ENCODE measurements around the gene GALNT11.

The GALNT11 gene

DNA sequence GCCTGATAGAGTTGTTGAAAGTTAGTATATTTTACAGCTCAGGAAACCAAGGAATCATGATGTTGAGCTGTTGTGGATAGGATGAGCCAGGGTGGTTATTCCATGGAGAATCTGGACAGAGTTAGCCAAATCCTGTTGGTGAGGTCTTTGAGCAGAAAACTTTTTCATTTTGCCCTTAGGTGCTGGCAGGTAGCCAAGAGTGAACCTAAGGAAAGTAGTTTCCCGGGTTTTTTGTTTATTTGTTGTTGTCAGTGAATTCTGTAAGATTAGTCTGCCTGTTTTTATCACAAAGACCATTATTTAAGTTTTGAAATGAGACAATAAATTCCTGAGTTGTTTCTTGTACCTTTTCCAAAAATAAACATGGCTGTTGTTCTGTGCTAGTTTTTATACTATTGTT, 61.0 kb downstream of the GALNT11 start:
- Histone ChIP-seq H3K27me3 (replicated peaks; ENCODE audit: control insufficient read depth, insufficient read depth, low read length) (no peaks in the 10 kb centered on the region), H3K4me3 (replicated peaks; ENCODE audit: low read depth, low read length) (no peak overlapping the region), H3K36me3 (ENCODE audit: control insufficient read depth, insufficient read depth, low read length) (no peaks in the 10 kb centered on the region)
- no peak for DNase-seq (ENCODE audit: extremely low read depth, insufficient read length)
- TF ChIP-seq, protein P1, sequence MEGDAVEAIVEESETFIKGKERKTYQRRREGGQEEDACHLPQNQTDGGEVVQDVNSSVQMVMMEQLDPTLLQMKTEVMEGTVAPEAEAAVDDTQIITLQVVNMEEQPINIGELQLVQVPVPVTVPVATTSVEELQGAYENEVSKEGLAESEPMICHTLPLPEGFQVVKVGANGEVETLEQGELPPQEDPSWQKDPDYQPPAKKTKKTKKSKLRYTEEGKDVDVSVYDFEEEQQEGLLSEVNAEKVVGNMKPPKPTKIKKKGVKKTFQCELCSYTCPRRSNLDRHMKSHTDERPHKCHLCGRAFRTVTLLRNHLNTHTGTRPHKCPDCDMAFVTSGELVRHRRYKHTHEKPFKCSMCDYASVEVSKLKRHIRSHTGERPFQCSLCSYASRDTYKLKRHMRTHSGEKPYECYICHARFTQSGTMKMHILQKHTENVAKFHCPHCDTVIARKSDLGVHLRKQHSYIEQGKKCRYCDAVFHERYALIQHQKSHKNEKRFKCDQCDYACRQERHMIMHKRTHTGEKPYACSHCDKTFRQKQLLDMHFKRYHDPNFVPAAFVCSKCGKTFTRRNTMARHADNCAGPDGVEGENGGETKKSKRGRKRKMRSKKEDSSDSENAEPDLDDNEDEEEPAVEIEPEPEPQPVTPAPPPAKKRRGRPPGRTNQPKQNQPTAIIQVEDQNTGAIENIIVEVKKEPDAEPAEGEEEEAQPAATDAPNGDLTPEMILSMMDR (IDR thresholded peaks at IDR 0.05; ENCODE audit: insufficient read depth, low read length, poor library complexity, severe bottlenecking): no peak

DNA sequence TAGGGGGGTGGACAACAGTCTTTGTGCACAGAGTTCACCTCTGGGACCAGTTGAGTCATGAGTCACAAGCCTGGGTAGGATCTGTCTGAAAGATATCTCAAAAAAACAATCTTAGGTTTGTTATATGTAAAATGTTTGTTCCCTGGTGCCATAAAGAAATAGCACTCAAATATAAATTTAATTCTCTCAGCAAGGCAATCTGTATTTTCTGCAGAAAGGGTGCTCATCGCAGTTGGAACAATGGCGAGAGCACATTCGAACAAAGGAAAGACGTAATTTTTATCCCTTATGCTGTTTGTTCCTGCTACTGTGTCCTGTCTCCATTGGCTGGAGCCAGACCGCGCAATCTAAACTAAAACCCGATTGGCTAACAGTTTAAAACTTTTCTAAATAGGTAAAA, 63.7 kb downstream of the GALNT11 start:
- no peaks in the 10 kb centered on the region for H3K27me3 ChIP-seq (replicated peaks; ENCODE audit: control insufficient read depth, insufficient read depth, low read length)
- no peaks in the 10 kb centered on the region for H3K36me3 ChIP-seq (ENCODE audit: control insufficient read depth, insufficient read depth, low read length)
- H3K4me3 ChIP-seq (replicated peaks; ENCODE audit: low read depth, low read length): no peak overlapping the region
- TF ChIP-seq, protein P1 (IDR thresholded peaks at IDR 0.05; ENCODE audit: insufficient read depth, low read length, poor library complexity, severe bottlenecking): no peak
- DNase-seq (ENCODE audit: extremely low read depth, insufficient read length): no peak

DNA sequence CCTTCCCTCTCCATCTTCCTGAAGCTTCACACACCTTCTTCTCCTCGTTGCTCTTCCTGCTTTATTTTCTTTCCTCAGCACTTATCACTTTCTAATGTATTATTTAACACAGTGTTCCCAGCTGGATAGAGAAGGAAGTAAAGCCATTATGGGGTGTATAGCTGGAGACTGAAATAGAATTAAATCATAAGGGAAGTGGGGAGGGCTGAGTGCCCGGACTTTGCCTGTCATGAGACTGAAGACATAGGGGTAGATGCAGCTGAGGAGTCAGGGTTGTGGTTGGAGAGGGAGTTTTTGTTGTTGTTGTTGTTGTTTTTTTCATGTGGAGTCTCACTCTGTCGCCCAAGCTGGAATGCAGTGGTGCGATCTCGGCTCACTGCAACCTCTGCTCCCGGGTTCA, 65.3 kb downstream of the GALNT11 start:
- Histone ChIP-seq H3K27me3 (replicated peaks; ENCODE audit: control insufficient read depth, insufficient read depth, low read length) (no peaks in the 10 kb centered on the region), H3K36me3 (ENCODE audit: control insufficient read depth, insufficient read depth, low read length) (no peaks in the 10 kb centered on the region), H3K4me3 (replicated peaks; ENCODE audit: low read depth, low read length) (no peak overlapping the region)
- no peak for DNase-seq (ENCODE audit: extremely low read depth, insufficient read length)
- TF ChIP-seq, protein P1 (IDR thresholded peaks at IDR 0.05; ENCODE audit: insufficient read depth, low read length, poor library complexity, severe bottlenecking): no peak

DNA sequence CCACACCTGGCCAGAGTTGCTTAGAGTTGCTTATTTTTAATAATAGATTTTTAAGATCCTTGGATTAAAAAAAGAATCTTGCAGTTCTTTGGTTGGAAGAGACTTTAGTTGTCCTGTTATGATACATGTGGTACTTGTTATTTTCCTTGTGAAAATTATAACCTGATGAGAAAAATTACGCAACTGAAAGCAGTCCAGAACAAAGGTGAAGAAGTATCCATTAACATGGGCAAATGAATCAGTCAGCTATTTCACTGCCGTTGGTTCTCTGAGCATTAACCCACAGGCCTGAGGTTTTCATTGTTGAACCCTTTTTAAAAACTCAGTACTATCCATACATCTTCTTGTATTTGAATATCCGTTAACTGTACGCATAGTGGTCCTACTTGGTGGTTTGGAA, 68.2 kb downstream of the GALNT11 start:
- TF ChIP-seq, protein P1 (IDR thresholded peaks at IDR 0.05; ENCODE audit: insufficient read depth, low read length, poor library complexity, severe bottlenecking): no peak
- no peak for DNase-seq (ENCODE audit: extremely low read depth, insufficient read length)

DNA sequence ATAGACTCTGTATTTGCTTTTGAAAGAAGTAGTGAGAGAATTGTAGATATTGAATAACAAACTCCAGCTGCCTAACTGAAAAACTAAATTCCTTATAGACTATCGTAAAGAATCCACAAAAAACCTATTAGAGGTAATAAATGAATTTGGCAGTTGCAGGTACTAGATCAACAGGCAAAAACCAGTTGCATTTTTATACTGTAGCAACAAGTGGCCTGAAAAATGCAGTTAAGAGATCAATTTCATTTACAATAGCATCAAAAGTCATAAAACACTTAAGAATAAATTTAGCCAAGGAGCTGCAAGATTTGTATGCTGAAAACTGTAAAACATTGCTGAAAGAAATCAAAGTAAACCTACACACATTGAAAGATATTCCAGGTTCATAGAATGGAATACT, 70.3 kb downstream of the GALNT11 start:
- H3K36me3 ChIP-seq (ENCODE audit: control insufficient read depth, insufficient read depth, low read length): no peaks in the 10 kb centered on the region
- H3K4me3 ChIP-seq (replicated peaks; ENCODE audit: low read depth, low read length): no peak overlapping the region
- no peaks in the 10 kb centered on the region for H3K27me3 ChIP-seq (replicated peaks; ENCODE audit: control insufficient read depth, insufficient read depth, low read length)
- no peak for DNase-seq (ENCODE audit: extremely low read depth, insufficient read length)
- TF ChIP-seq, protein P1 (IDR thresholded peaks at IDR 0.05; ENCODE audit: insufficient read depth, low read length, poor library complexity, severe bottlenecking): no peak

More for the DNA sequence above, 68.2 kb downstream of the GALNT11 start:
- no peak overlapping the region for H3K4me3 ChIP-seq (replicated peaks; ENCODE audit: low read depth, low read length)
- no peaks in the 10 kb centered on the region for H3K36me3 ChIP-seq (ENCODE audit: control insufficient read depth, insufficient read depth, low read length)
- no peaks in the 10 kb centered on the region for H3K27me3 ChIP-seq (replicated peaks; ENCODE audit: control insufficient read depth, insufficient read depth, low read length)

DNA sequence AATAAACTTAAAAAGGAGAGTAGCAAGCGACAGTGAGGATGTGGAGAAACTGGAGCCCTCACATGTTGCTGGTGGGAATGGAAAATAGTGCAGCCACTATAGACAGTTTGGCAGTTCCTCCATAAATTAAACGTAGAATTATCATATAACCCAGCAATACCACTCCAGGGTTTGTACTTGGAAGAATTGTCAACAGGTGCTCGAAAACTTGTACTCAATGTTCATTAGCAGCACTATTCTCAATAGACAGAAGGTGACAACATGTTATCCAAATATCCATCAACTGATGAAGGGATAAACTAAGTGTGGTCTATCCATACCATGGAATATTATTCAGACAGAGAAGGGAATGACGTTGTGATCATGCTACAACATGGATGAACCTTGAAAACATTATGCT, 71.9 kb downstream of the GALNT11 start:
- no peak for DNase-seq (ENCODE audit: extremely low read depth, insufficient read length)
- Histone ChIP-seq H3K4me3 (replicated peaks; ENCODE audit: low read depth, low read length) (no peak overlapping the region), H3K27me3 (replicated peaks; ENCODE audit: control insufficient read depth, insufficient read depth, low read length) (no peaks in the 10 kb centered on the region), H3K36me3 (ENCODE audit: control insufficient read depth, insufficient read depth, low read length) (no peaks in the 10 kb centered on the region)
- TF ChIP-seq, protein P1 (IDR thresholded peaks at IDR 0.05; ENCODE audit: insufficient read depth, low read length, poor library complexity, severe bottlenecking): no peak

Measured in GM06990 (cell line).